Measurements from ENCODE around the gene MUC3A. TPM values are rescaled to one million over a fixed set of nuclear protein-coding genes. Genes with fewer than 3 reads are reported as not detected.
"Not testable (repeated sequence)": the region's sequence is repeated elsewhere in the genome, so short reads cannot be mapped to it uniquely, and the experiment has no call there.

The MUC3A gene
- total RNA-seq, 1 donor from 2014 or later: not detected

- intact Hi-C loops (cut with micrococcal nuclease): loop anchor here (5.0 kb wide), 1 partner anchor 108 kb away; no protein-coding TSS in a partner anchor
Measured at GRCh38 chr7:100969066-100969615, 19.8 kb downstream of the MUC3A start, which contains the start of gene MUC12. Gene MUC12 (plus strand): TSS chr7:100969565. CDS start chr7:100969623, 58 bp downstream.

GRCh38 chr7:100971111-100972001 is 22.0 kb downstream of the MUC3A start:
- intact Hi-C loops (cut with micrococcal nuclease): no loop called here

- intact Hi-C loops (cut with micrococcal nuclease): no loop called here
Measured at GRCh38 chr7:100972002-100972347, 22.6 kb downstream of the MUC3A start.

GRCh38 chr7:100974021-100974420 is 24.7 kb downstream of the MUC3A start:
- intact Hi-C loops (cut with micrococcal nuclease): no loop called here

- intact Hi-C loops (cut with micrococcal nuclease): no loop called here
Measured at GRCh38 chr7:100975371-100975821, 26.1 kb downstream of the MUC3A start.

GRCh38 chr7:100978300-100978699 is 29.0 kb downstream of the MUC3A start:
- intact Hi-C loops (cut with micrococcal nuclease): no loop called here

GRCh38 chr7:100983451-100984187 is 34.3 kb downstream of the MUC3A start:
- intact Hi-C loops (cut with micrococcal nuclease): no loop called here

- intact Hi-C loops (cut with micrococcal nuclease): not testable (repeated sequence)
Measured at GRCh38 chr7:100984241-100984918, 35.0 kb downstream of the MUC3A start.

GRCh38 chr7:100985033-100985797 is 35.9 kb downstream of the MUC3A start:
- intact Hi-C loops (cut with micrococcal nuclease): not testable (repeated sequence)

GRCh38 chr7:100991631-100992030 is 42.3 kb downstream of the MUC3A start:
- intact Hi-C loops (cut with micrococcal nuclease): no loop called here

- intact Hi-C loops (cut with micrococcal nuclease): not testable (repeated sequence)
Measured at GRCh38 chr7:100992280-100992679, 42.9 kb downstream of the MUC3A start.

- intact Hi-C loops (cut with micrococcal nuclease): not testable (repeated sequence)
Measured at GRCh38 chr7:100994671-100995070, 45.3 kb downstream of the MUC3A start.

GRCh38 chr7:100998530-100998929 is 49.2 kb downstream of the MUC3A start:
- intact Hi-C loops (cut with micrococcal nuclease): not testable (repeated sequence)

GRCh38 chr7:100999334-100999733 is 50.0 kb downstream of the MUC3A start:
- intact Hi-C loops (cut with micrococcal nuclease): not testable (repeated sequence)

GRCh38 chr7:101000025-101000424 is 50.7 kb downstream of the MUC3A start:
- intact Hi-C loops (cut with micrococcal nuclease): not testable (repeated sequence)

GRCh38 chr7:101002333-101002732 is 53.0 kb downstream of the MUC3A start:
- intact Hi-C loops (cut with micrococcal nuclease): not testable (repeated sequence)

- intact Hi-C loops (cut with micrococcal nuclease): not testable (repeated sequence)
Measured at GRCh38 chr7:101007361-101007760, 58.0 kb downstream of the MUC3A start.

- intact Hi-C loops (cut with micrococcal nuclease): no loop called here
Measured at GRCh38 chr7:101009629-101010028, 60.3 kb downstream of the MUC3A start.

GRCh38 chr7:101012931-101013330 is 63.6 kb downstream of the MUC3A start:
- intact Hi-C loops (cut with micrococcal nuclease): no loop called here

- intact Hi-C loops (cut with micrococcal nuclease): loop anchor here (2.0 kb wide), 1 partner anchor 49 kb away; no protein-coding TSS in a partner anchor
Measured at GRCh38 chr7:101015626-101016025, 66.3 kb downstream of the MUC3A start.
